ENCODE measurements around the gene RAMP1. TPM values are rescaled to one million over a fixed set of nuclear protein-coding genes. Genes with fewer than 3 reads are reported as not detected.

The RAMP1 gene
- total and polyA plus RNA-seq, 9 donors, result 1.8 to 62.5 (median 29.4) TPM

- TF ChIP-seq CTCF (IDR thresholded peaks at IDR 0.05), result no peak
- TF ChIP-seq EP300 (IDR thresholded peaks at IDR 0.05), result no peak
- TF ChIP-seq POLR2A (IDR thresholded peaks at IDR 0.05), result no peak
- Histone ChIP-seq H3K4me1 (ENCODE audit: insufficient read depth) (peaks cover 2% of the 10 kb centered on the region), H3K27ac (no peak overlapping the region), H3K27me3 (no peaks in the 10 kb centered on the region), H3K4me3 (no peak overlapping the region), H3K9me3 (no peaks in the 10 kb centered on the region), H3K36me3 (no peaks in the 10 kb centered on the region)
- peak in 1 of 5 donors; percentile 29 for DNase-seq
- WGBS, 3 donors, result 93 to 95% (median 94%) methylated on average over 13 of the region's 13 CpGs
- intact Hi-C loops (cut with DNase I), result no loop called here
These were observed 56.9 kb downstream of the RAMP1 start for GRCh38 chr2:237916296-237916695.

GRCh38 chr2:237917696-237918374, 58.4 kb downstream of the RAMP1 start:
- Histone ChIP-seq H3K27me3 (no peaks in the 10 kb centered on the region), H3K9me3 (no peaks in the 10 kb centered on the region), H3K36me3 (no peaks in the 10 kb centered on the region), H3K4me3 (no peak overlapping the region), H3K4me1 (ENCODE audit: insufficient read depth) (peaks cover 2% of the 10 kb centered on the region), H3K27ac (no peak overlapping the region)
- 89 to 92% (median 91%) methylated on average over 5 of the region's 5 CpGs for WGBS, 3 donors
- TF ChIP-seq CTCF (IDR thresholded peaks at IDR 0.05), result no peak
- TF ChIP-seq EP300 (IDR thresholded peaks at IDR 0.05), result no peak
- no peak for TF ChIP-seq POLR2A (IDR thresholded peaks at IDR 0.05)
- DNase-seq, result no peak
- intact Hi-C loops (cut with DNase I), result no loop called here

DNA sequence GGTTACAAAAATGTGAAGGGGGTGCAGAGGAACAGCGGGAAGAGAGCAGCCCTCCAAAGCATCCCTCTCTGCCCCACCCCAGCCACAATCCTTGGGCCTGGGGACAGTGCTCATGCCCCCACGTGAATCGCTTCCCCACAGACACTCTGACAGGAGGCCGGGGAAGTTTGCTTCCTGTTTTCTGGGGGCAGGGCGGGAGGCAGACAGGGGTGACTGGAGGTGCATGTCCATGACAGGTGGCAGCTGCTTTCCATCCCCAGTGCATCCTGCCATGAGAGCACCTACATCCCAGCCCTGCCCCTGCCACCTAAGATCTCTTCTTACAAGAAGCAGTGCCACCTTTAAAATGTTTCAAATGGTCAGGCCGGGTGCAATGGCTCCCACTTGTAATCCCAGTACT, 60.2 kb downstream of the RAMP1 start:
- intact Hi-C loops (cut with DNase I), result no loop called here
- WGBS, 3 donors, result 39 to 41% (median 40%) methylated on average over 6 of the region's 6 CpGs
- Histone ChIP-seq H3K9me3 (no peaks in the 10 kb centered on the region), H3K27ac (peak overlapping the region in 1 of 2 donors; percentile 40), H3K4me3 (no peak overlapping the region), H3K36me3 (no peaks in the 10 kb centered on the region), H3K27me3 (no peaks in the 10 kb centered on the region), H3K4me1 (ENCODE audit: insufficient read depth) (peaks cover 6% of the 10 kb centered on the region)
- peak in 1 of 5 donors; percentile 32 for DNase-seq
- no peak for TF ChIP-seq CTCF (IDR thresholded peaks at IDR 0.05)
- no peak for TF ChIP-seq POLR2A (IDR thresholded peaks at IDR 0.05)
- TF ChIP-seq EP300 (IDR thresholded peaks at IDR 0.05), result no peak

GRCh38 chr2:237920673-237921072, 61.2 kb downstream of the RAMP1 start:
- Histone ChIP-seq H3K4me1 (ENCODE audit: insufficient read depth) (peaks cover 6% of the 10 kb centered on the region), H3K27ac (no peak overlapping the region), H3K4me3 (no peak overlapping the region), H3K9me3 (no peaks in the 10 kb centered on the region), H3K27me3 (no peaks in the 10 kb centered on the region), H3K36me3 (no peaks in the 10 kb centered on the region)
- WGBS, 3 donors, result 85 to 92% (median 90%) methylated on average over 14 of the region's 14 CpGs
- intact Hi-C loops (cut with DNase I), result loop anchor here in 2 of 4 donors (5.0 to 10.0 kb wide), 3 partner anchors 56 to 344 kb away; no protein-coding TSS in a partner anchor
- peak in 1 of 5 donors; percentile 26 for DNase-seq
- TF ChIP-seq CTCF (IDR thresholded peaks at IDR 0.05) (no peak), EP300 (IDR thresholded peaks at IDR 0.05) (no peak), POLR2A (IDR thresholded peaks at IDR 0.05) (no peak)
